Left cardiac atrium (tissue), 4 donors: ENCODE measurements around the gene RBM20. TPM values are rescaled to one million over a fixed set of nuclear protein-coding genes. Genes with fewer than 3 reads are reported as not detected.
"Not testable (repeated sequence)": the region's sequence is repeated elsewhere in the genome, so short reads cannot be mapped to it uniquely, and the experiment has no call there.

Experiments used
- ATAC-seq, 2 donors: fragments of 200-7000 bp; cut with Tn5 transposase; one replicate each; pipeline ENCODE4 v1.9.1; 2020; ENCODE audit warnings: mild to moderate bottlenecking in 2 of 2, moderate library complexity in 2 of 2
- DNase-seq: peaks from one replicate; pipeline ENCODE4 v3.0.0-alpha.2; 2020
- intact Hi-C, 2 donors: fragments of 100-400 bp; cut with DNase I; formaldehyde crosslinking; loops; one replicate each; pipeline versions ENCODE4 v1.14.1 to v1.15.1; 2022 to 2023
- total RNA-seq, 2 donors: library from RNA; stranded (reverse); fragmentation: NEBNext Ultra II Directional; extraction: Animal tissue kit (Norgen Biotek cat#: 25700); gene quantifications; one replicate each; pipeline ENCODE4 v1.2.1, GENCODE V29; 2021
- donor health status: DM: no; HTN: yes; CAD: no.
- donor health status: DM: no; HTN: yes; CAD: no; lungs with severe emphysema.
- donor health status: DM: yes; HTN: yes; CAD: no.
- donor health status: Dilated cardiomyopathy.

The RBM20 gene
- total RNA-seq, 2 donors from 2014 or later = 37.2 to 44.1 TPM

DNA sequence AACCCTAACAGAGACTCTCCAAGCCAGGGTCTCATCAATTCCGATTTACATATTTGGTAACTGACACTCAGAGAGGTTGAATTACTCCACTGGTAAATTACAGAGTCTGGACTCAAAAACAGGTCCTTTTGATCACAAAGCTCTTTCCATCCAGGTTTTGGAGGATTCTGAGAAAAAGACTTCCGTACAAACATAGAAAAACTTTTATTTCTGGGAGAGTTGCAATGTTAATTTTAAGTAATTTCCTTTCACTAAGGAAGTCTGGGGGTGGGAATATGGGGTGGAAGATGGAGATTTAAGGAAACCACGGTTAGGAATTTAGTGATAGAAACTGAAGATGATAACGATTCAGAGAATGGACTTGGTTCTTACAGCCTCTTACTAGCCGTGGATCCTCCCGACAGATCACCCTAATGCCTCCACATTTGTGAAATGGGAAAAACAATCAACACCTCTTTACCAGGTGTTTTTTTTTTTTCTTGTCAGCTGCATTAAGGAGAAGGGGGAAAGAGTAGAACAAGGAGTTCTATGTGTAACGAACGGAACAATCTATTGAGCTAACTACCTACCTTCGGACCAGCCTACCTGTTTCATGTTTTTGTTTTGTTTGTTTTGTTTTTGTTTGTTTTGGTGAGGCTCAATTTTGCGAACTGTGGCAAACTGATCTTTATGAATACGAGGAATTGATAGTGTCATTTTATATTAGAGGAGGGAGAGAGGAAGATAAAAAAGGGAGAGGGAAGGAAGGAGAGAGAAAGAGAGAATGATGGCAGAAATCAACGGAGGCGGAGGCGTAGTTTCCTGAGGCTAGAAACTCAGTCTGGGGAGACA lies 1.7 kb upstream of the RBM20 start:
- no peak for ATAC-seq
- intact Hi-C loops = no loop called here
- no peak for DNase-seq

DNA sequence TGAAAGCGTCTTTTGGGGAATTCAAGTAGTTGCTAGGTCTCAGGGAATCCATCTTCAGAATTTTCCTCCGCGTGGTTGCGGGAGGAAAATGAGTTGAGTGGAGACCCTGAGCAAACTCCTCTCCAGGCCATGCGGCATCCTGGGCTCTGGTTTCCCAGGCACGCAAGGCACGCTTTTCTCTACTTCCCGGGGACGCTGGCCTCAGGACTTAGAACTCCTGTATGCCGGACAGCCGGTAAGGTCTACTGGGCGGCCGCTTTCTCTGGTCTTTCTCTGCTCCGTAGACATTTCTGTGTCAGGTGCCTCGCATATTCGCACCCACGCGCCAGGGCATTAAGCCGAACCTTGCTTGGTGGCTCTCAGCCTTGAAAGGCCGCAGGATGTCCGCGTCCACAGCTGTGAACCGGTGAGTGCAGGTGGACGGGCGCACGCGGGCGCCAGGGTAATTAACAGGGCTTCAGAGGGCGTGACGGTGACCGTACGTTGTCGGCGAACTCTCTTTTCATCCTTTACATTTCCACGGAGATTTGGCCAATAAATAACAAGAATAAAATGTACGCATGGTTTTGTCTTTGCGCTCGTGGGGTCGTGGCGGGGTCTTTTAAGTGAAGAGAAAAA lies 992 bp upstream of the RBM20 start:
- intact Hi-C loops = no loop called here
- DNase-seq (no peak), ATAC-seq (peak in 1 of 2 donors; percentile 28)

DNA sequence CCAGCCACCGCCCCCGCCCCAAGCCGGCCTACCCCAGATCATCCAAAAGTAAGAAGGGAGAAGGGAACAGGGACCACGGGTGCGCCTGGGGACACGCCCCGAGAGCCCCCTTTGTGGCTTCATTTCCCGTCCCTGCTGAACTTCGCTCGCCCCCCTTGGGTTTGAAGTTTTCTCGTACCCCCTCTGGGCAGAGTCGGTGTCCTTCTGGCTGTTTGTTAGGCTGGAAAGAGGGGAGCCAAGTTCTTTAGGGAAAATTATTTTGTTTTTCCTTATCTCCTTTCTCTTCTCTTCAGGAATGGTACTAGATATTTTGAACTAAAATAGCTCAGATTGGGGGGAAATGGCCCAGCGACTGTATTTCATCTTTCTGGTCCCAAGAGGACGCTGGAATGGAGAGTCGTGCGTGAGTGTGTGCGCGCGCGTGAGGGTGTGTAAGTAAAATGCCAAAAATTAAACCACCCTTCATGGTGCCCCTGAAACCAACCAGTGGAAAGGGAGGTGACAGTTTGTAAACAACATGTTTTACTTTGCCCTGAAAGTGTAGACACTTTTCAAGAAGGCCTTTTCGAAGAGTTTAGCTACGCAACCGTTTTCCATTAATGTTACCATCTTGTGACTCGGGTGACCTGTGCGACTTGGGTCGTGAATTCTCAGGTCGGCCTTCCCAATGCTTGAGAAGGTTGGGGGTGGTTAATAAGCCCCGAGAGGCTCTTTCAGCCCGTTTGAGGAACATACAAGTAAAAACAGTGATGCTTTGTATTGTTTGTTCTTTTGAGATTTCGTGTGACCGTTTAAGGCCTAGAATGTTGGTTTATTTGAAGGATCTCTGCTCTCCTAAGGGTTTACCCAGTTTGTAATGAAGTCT lies 694 bp downstream of the RBM20 start:
- DNase-seq (no peak), ATAC-seq (peak in 1 of 2 donors; percentile 21)

DNA sequence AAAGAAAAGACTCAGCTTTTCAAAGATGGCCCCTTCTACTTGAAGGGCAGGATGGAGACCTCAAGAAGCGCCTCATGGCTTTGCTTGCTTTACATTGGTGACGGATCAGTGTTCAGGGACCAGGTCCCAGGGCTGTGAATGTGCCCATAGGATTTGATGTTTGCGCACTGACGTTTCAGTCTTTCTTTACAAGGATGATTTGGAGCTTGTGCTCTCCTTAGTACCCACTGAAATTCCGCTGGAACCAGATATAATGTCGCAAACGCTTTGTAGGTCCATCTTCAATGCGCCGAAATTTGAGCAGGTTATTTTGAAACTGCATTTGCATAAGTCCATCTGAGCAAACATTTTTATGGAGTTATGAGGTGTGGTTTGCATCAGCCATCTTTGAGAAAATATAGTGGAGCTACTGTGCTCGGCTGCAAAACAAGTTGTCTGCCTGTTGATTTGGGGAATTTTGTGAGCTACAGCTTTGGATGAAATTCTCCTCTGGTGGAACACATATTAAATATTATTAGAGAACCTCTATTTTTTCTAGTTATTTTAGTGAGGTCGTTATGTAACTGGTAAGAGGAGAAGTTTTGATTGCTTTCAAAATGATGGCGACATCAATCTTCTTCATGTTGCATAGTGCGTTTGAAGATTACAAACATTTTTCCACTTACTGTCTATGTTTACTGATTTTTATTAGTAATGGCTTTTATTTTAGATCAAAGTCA lies 2.4 kb downstream of the RBM20 start:
- ATAC-seq = no peak
- intact Hi-C loops = no loop called here

More for the DNA sequence above, 694 bp downstream of the RBM20 start:
- intact Hi-C loops = no loop called here

DNA sequence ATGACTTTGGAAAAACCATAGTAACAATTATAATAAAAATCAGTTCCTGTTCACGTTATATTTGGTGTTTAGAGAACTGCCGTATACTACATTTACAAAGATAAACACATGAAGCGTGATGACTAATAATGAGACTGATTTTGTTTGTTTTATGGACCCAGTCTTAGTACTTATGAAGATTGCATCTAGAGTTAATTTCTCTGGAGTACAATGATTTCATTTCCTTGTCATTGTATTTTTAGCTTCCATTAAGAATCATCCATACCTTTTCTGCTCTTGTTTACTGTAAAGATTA lies 2.9 kb downstream of the RBM20 start:
- ATAC-seq = no peak
- intact Hi-C loops = no loop called here

More for the DNA sequence above, 2.4 kb downstream of the RBM20 start:
- DNase-seq = no peak

DNA sequence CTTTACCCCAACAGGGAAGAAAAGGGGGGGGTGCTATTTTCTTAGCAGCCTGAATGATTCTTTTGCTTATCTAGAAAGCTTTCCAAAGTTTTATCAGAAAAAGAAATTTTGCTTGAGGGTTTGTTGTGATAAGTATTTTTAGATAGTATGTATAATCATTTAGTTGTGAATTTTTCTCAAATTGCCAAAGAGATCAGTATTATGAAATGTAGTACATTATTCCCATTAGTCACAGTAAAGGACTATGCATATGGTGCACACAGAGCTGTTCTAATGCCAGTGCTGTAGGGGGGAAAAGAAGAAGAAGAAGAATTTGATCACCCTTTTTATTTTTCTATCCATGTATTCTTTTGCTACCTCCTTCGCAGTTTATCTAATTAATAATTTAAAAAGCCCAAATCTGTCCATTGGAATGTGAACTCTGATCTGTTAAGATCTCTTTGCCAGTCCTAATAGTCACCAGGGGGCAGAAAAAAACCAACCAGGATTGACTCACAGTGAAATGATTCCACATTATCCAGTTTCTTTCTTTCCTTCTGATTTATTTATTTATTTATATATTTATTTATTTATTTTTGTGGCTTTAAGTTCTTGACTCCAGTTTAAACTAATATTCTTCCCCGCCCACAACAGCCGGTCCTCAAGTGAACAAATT lies 4.7 kb downstream of the RBM20 start:
- intact Hi-C loops = no loop called here
- DNase-seq (no peak), ATAC-seq (no peak)

More for the DNA sequence above, 2.9 kb downstream of the RBM20 start:
- DNase-seq = no peak

DNA sequence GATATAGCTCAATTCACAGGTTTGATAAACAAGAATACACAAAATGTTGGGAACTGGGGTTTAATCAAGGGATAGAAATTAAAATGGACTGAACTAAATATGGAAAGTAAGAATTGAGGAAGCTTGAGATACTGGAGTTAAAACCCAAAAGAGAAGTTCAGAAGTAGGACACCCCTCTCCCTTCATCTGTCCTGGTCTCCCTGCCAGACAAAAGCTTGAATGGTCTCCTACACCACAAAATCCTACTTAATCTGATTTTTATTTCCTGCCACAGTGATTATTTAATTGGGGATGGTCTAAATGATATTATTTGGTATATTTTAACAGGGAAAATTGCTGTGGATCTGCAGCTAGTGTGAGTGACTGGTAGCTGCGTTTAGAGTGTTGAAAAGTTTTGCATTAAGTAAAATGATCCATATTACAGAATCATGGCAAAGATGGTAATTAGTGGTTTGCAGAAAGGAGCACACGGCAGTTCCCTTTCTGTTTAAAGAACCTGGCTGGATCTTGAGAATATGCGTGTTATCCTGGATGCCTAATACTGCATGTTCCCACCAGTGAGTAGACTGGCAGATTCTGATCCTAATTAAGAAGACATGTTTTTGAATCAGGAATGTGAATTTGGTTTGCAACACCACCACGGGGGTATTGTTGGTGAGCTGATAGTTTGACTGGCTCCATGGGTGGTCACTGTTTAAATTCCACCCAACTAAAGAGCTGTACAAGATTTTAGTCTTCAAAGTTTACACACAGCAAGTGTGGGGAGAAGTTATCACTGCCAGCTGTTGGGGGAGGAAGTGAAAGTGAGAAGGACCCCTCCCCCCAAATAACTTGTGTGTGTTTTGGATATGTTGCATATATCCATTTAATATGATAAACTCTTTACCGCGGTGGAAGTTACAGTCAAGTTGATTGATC lies 5.5 kb downstream of the RBM20 start:
- no peak for DNase-seq
- no peak for ATAC-seq
- intact Hi-C loops = no loop called here

DNA sequence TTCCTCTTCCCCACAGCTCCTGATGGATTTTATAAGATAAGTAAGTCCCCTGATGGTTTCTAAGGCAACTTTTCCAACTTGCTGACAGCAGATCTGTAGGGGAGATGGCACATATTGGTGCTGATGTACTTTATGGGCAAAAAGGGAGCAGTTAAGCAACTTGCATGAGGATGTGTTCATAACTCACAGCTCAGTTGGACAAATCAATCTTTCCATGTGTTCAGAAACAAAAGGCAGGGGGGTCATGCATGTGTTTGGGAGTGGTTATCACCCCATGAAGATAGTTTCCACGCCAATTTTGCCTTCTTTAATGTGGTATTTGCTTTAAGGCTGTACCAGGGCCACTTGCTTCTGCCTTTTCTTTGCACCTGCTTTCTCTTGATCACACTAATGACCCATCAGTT lies 6.1 kb downstream of the RBM20 start:
- ATAC-seq = no peak
- intact Hi-C loops = no loop called here
- no peak for DNase-seq

DNA sequence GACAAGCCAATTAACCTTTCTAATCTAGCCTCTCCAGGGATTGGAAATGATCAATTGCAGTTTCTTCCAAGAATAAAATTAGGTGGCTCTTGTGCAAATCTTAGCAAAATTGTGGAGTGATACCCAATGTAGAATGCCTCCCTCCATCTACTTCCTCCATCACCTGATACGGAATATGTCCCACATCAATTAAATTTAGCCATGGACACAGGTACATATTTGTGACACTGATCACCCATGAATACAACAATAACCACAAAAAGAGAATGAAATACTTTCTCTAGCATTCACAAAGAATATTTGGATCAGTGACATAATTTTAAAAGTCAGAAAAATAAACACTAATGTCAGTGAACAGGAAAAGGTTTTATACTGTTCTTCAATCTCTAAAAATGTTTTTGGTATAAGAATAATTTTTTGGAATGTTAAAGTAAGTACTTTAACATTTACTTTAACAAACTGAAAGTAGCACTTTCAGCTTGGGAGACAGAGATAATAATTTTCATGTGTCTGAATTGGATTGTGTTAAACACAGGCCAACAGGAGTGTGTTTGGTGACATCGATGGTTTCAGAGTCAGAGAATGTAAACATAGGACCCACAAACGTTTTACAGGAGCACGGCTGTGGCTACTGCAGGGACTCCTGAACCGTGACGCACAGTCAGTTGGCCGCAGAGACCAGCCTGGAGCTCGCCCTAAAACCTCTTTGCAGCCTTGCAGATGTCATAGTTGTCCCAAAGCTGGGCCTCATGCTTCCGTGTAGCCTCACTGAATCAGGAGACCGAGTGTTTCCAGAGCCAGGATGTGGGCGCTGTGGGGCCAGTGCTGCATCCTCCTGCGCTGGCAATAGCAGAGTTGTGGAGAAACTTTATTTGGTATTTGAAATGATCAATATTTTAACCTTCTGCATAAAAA lies 7.2 kb downstream of the RBM20 start:
- ATAC-seq (peak; percentile 56 to 70), DNase-seq (peak; percentile 31)
- intact Hi-C loops = no loop called here

DNA sequence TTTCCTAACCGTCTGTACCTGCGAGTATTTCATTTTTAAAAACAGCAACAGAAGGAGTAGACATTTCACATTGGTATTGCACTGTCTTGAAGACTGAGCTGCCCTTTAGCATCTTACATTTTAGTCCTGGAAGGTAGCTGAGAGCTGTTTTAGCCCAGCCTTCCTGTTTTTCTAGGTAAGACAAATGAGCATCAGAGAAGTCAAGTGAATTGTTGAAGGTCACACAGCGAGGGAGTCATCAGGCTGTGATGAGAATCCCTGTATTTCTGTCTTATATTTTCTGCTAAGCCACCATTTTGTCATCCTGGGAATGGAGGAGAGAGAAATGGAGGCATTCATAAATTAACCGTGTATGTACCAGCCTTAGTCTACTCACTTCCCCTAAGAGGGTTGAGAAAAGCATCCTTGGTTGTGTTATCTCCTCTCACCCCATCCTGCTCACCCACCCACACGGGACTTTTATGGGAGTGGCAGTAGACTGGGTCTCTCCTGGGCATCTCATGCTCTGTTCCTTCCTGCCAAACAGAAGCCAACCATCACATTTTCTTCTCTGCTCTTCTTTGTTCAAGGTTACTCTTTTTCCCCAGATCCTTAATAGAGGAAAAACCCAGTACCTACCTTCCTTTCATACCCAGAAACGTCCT lies 8.5 kb downstream of the RBM20 start:
- ATAC-seq (peak in 1 of 2 donors; percentile 41), DNase-seq (no peak)
- intact Hi-C loops = no loop called here

DNA sequence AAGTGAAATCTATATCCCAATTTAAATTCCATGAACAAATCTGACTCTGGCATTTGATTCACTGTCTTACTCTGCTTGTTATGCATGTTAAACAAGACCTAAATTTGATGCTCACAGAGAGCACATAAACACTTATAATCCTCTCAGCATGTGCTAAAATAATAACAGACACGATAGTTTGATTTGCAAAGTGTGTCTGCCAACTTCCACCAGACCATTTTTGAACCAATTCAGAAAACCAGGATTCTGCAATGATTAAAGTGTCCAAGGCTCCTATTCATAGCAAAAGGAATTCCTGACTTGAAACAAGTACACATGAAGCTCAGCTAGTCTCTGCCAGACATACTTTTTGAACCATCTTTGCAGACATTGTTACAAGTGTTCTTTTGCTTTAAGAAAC lies 11.2 kb downstream of the RBM20 start:
- DNase-seq (no peak), ATAC-seq (no peak)
- intact Hi-C loops = no loop called here

DNA sequence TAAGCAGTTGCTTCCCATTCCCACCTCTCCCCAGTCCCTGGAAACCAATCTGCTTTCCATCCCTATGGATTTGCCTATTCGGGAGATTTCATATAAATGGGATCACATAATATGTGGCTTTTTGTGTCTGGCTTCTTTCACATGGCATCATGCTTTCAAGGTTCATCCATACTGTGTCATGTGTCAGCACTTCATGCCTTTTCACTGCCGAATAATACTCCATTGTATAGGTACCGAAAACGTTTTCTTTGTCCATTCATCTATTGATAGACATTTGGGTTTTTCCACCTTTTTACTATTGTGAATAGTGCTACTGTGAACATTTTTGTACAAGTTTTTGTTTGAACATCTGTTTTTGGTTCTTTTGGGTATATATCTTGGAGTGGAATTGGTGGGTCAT lies 12.5 kb downstream of the RBM20 start:
- intact Hi-C loops = no loop called here
- no peak for ATAC-seq
- no peak for DNase-seq

DNA sequence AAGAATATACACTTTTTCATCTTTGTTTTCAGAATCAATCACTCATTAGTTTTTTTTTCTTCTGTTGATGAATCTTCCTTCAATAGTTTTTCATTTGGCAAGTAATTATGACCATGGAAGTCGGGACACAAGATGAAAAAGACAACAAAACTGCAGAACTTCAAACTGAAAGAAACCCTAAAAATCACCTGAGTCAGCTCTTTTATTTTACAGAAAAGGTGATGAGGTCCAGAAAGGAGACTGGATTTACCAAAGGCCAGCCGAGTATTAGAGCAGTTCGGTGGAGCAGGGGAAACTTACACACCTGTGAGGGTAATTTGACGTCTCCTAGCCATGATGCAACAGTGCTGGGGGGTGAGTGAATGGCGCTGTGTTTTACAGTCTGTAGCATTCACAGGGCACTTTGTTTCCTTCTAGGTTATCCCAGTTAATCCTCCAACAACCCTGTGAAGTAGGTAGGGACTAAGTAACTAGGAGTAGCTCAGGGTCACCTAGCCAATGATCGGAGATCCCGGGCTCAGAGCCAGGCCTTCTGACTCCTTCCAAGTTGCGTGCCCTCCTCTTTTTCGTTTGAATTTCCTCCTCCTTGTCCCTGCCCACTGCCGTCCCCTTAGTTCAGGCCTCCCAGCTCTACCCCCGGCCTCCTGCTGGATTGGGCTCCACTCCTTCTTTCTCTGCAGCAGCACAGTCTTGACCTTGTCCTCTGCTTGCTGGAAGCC lies 14.0 kb downstream of the RBM20 start:
- DNase-seq (no peak), ATAC-seq (peak in 1 of 2 donors; percentile 19)
- intact Hi-C loops = no loop called here

DNA sequence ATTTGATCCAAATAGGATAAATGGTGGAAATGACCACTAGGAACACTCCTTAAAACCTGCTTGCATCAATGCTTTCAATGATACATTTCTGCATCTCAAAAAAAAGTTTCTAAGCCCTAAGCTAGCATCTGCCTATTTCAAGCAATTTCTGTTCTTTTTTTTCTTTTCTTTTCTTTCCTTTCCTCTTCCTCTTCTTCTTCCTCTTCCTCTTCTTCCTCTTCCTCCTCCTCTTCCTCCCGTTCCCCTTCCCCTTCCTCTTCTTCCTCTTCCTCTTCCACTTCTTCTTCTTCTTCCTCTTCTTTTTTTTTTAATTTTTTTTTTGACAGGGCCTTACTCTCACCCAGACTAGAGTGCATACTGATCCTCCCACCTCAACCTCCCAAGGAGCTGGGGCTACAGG lies 15.4 kb downstream of the RBM20 start:
- DNase-seq = no peak
- intact Hi-C loops = no loop called here
- no peak for ATAC-seq

DNA sequence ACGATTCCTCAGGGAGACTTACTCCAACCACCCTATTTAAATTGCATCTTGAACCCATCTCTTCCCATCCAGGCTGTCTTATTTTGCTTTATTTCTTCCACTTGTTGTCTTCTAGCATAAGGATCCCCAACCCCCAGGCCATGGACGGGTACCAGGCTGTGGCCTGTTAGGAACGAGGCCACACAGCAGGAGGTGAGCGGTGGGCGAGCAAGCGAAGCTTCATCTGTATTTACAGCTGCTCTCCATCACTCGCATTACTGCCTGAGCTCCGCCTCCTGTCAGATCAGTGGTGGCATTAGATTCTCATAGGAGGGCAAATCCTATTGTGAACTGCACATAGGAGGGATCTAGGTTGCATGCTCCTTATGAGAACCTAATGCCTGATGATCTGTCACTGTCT lies 16.2 kb downstream of the RBM20 start:
- ATAC-seq, DNase-seq, intact Hi-C loops: not testable (repeated sequence)

DNA sequence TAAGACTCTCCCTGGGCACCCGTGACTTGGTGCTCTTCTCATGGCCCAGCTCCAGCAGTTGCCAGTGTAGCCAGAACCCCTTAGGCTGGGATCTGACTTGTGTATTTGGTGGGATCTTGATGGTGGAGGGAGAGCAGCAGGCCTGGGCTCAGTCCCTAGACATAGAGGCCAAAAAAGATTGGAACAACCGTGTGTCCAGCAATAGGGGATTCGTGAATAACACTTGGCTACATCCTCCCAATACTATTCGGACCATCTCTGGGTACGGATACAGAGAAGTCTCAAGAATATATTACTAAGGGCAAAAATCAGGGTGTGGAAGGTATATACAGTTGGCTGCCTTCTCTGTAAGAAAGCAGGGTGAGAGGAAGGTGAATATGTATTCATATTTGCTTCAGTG lies 17.2 kb downstream of the RBM20 start:
- intact Hi-C loops = no loop called here
- DNase-seq (no peak), ATAC-seq (no peak)
